HEK293 (cell line): ENCODE results near the gene GARIN5B.

Experiments used
- CTCF ChIA-PET: fragments of 350-600 bp; formaldehyde crosslinking; extraction: SDS; loops from one replicate; lab custom pipeline; 2021; ENCODE audit warnings: antibody characterized with exemption; lab: Yijun Ruan, JAX
- POLR2A ChIA-PET: fragments of 300-600 bp; formaldehyde crosslinking; extraction: SDS; loops from one replicate; lab custom pipeline; 2020; ENCODE audit warnings: antibody characterized with exemption, inconsistent platforms; lab: Yijun Ruan, JAX
- H3K27ac ChIP-seq: fragments of 200-500 bp; sonication (Bioruptor generic); 2 replicates; pipeline ENCODE4 v1.5.1; 2014; ENCODE audit warnings: low read depth, low read length, control low read depth, inconsistent platforms; ENCODE audit errors: extremely low read depth
- H3K36me3 ChIP-seq, 2 experiments: fragments of 200-500 bp in 1 of 2; sonication (Bioruptor generic) in 1 of 2; 1 replicate in 1 of 2; 2 replicates in 1 of 2; pipeline ENCODE4 v1.5.1; 2014 to 2017; ENCODE audit warnings: inconsistent platforms in 2 of 2, low read length in 2 of 2; ENCODE audit not compliant: control insufficient read depth in 2 of 2, insufficient read depth in 1 of 2
- H3K4me1 ChIP-seq: fragments of 200-500 bp; sonication (Bioruptor generic); 2 replicates; pipeline ENCODE4 v1.5.1; 2014; ENCODE audit warnings: mild to moderate bottlenecking, low read length, inconsistent platforms; ENCODE audit not compliant: control insufficient read depth, insufficient read depth
- H3K4me3 ChIP-seq: 2 replicates; pipeline ENCODE4 v1.5.1; 2011; ENCODE audit warnings: low read depth, mild to moderate bottlenecking, control low read depth, low read length, moderate library complexity
- H3K9me3 ChIP-seq: fragments of 200-500 bp; sonication (Bioruptor generic); 2 replicates; pipeline ENCODE4 v1.5.1; 2014; ENCODE audit warnings: low read depth, low read length, inconsistent platforms; ENCODE audit not compliant: control insufficient read depth, insufficient read depth
- EGR2 ChIP-seq: fragments of 450-650 bp; formaldehyde crosslinking; IDR thresholded peaks from 2 replicates; pipeline ENCODE4 v1.5.1; 2016; ENCODE audit warnings: low read depth, missing biosample characterization, missing genetic modification characterization
- IKZF3 ChIP-seq: fragments of 450-650 bp; IDR thresholded peaks from 2 replicates; pipeline ENCODE4 v1.5.0; 2018; ENCODE audit warnings: missing biosample characterization, mild to moderate bottlenecking, missing genetic modification characterization, moderate library complexity
- SCRT2 ChIP-seq: fragments of 450-650 bp; formaldehyde crosslinking; IDR thresholded peaks from 2 replicates; pipeline ENCODE4 v1.5.1; 2016; ENCODE audit warnings: missing biosample characterization, missing genetic modification characterization
- YY1 ChIP-seq: fragments of 450-650 bp; formaldehyde crosslinking; IDR thresholded peaks from 2 replicates; pipeline ENCODE4 v1.5.1; 2018; ENCODE audit warnings: missing biosample characterization, missing genetic modification characterization
- ZBTB17 ChIP-seq: fragments of 450-650 bp; formaldehyde crosslinking; IDR thresholded peaks from 2 replicates; pipeline ENCODE4 v1.5.1; 2016; ENCODE audit warnings: missing biosample characterization, missing genetic modification characterization
- ZFP3 ChIP-seq: fragments of 450-650 bp; formaldehyde crosslinking; IDR thresholded peaks from 2 replicates; pipeline ENCODE4 v1.5.1; 2016; ENCODE audit warnings: low read depth, missing biosample characterization, missing genetic modification characterization
- ZNF112 ChIP-seq: fragments of 450-650 bp; formaldehyde crosslinking; IDR thresholded peaks from 2 replicates; pipeline ENCODE4 v1.5.0; 2017; ENCODE audit warnings: missing biosample characterization, missing genetic modification characterization
- ZNF2 ChIP-seq: fragments of 450-650 bp; formaldehyde crosslinking; IDR thresholded peaks from 2 replicates; pipeline ENCODE4 v1.5.1; 2016; ENCODE audit warnings: missing biosample characterization, missing genetic modification characterization
- ZNF221 ChIP-seq: fragments of 450-650 bp; formaldehyde crosslinking; IDR thresholded peaks from 2 replicates; pipeline ENCODE4 v1.5.1; 2017; ENCODE audit warnings: missing biosample characterization, missing genetic modification characterization, borderline replicate concordance
- ZNF302 ChIP-seq: fragments of 450-650 bp; formaldehyde crosslinking; IDR thresholded peaks from 2 replicates; pipeline ENCODE4 v1.5.1; 2016; ENCODE audit warnings: missing biosample characterization, missing genetic modification characterization, low read depth
- ZNF561 ChIP-seq: fragments of 450-650 bp; IDR thresholded peaks from 2 replicates; pipeline ENCODE4 v1.5.1; 2018; ENCODE audit warnings: missing biosample characterization, missing genetic modification characterization, borderline replicate concordance
- ZNF571 ChIP-seq: fragments of 450-650 bp; formaldehyde crosslinking; IDR thresholded peaks from 2 replicates; pipeline ENCODE4 v1.5.0; 2017; ENCODE audit warnings: missing biosample characterization, missing genetic modification characterization
- ZNF596 ChIP-seq: fragments of 450-650 bp; IDR thresholded peaks from 2 replicates; pipeline ENCODE4 v1.5.0; 2018; ENCODE audit warnings: missing biosample characterization, mild to moderate bottlenecking, missing genetic modification characterization, moderate library complexity
- TF ChIP-seq, protein P1 (sequence below): fragments of 450-650 bp; formaldehyde crosslinking; IDR thresholded peaks from 2 replicates; pipeline ENCODE4 v1.5.1; 2016; ENCODE audit warnings: missing biosample characterization, missing genetic modification characterization
- TF ChIP-seq, protein P2 (sequence below): fragments of 450-650 bp; formaldehyde crosslinking; IDR thresholded peaks from 2 replicates; pipeline ENCODE4 v1.5.1; 2016; ENCODE audit warnings: missing biosample characterization, missing genetic modification characterization
- TF ChIP-seq, protein P3 (sequence below): fragments of 450-650 bp; formaldehyde crosslinking; IDR thresholded peaks from 2 replicates; pipeline ENCODE4 v1.5.1; 2017; ENCODE audit warnings: missing biosample characterization, missing genetic modification characterization
- TF ChIP-seq, protein P4 (sequence below): fragments of 450-650 bp; formaldehyde crosslinking; IDR thresholded peaks from 2 replicates; pipeline ENCODE4 v1.5.1; 2016; ENCODE audit warnings: missing biosample characterization, missing genetic modification characterization, borderline replicate concordance
- TF ChIP-seq, protein P5 (sequence below): fragments of 450-650 bp; formaldehyde crosslinking; IDR thresholded peaks from 2 replicates; pipeline ENCODE4 v1.5.1; 2016; ENCODE audit warnings: missing biosample characterization, missing genetic modification characterization
- TF ChIP-seq, protein P6 (sequence below): fragments of 450-650 bp; formaldehyde crosslinking; IDR thresholded peaks from 2 replicates; pipeline ENCODE4 v1.5.1; 2016; ENCODE audit warnings: missing biosample characterization, missing genetic modification characterization

GARIN5B gene

DNA sequence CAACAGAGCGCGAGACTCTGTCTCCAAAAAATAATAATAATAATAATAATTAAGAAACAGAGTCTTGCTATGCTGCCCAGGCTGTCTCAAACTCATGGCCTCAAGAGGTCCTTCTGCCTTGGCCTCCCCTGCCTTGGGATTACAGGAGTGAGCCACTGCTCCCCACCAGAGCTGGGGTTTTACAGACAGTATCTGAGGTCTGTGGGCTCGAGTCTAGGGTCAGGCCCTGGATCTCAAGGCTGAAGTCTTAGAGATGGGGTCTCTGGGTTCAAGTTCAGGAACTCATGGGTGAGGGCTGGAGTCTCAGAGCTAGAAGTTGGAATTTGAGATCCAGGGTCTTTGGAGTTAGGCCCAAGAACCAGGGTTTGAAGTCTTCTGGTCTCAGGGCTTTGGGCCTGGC, 3.7 kb upstream of the GARIN5B start:
- Histone ChIP-seq H3K27ac (no peak overlapping the region), H3K9me3 (no peaks in the 10 kb centered on the region), H3K36me3 (no peaks in the 10 kb centered on the region), H3K4me3 (no peak overlapping the region), H3K4me1 (peaks cover 5% of the 10 kb centered on the region; the same call in 1 of the 2 replicates)
- TF ChIP-seq ZFP3 (tag by site-specific recombination) (no peak), YY1 (tag by site-specific recombination) (no peak)
- POLR2A ChIA-PET, result interaction anchor here (0.9 to 1.3 kb wide), 2 partner anchors 16 to 27 kb away, joined by 3 to 5 read pairs; partner anchors contain the start of gene KMT5C
- CTCF ChIA-PET, result interaction anchor here (1.2 kb wide), 1 partner anchor 65 kb away, joined by 5 read pairs; no protein-coding TSS in a partner anchor

DNA sequence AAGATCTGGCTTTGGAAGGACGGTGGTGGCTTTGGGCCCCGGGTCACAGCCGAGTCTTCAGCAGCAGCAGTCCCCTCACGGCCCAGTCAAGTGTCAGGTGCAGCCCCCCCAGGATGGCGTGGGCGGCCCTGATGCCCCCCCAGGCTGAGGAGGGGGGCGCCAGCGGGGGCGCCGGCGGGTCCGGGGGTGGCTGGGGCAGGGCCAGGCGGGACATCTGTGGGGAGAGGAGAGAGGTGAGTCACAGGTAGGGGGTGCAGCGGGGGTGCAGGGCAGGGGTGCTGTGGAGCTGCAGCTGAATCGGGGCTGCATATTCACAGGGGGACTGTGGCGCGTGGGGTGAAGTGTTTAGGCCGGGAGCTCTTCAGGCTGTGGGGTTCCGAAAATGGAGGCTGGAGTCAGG, 2.9 kb upstream of the GARIN5B start:
- Histone ChIP-seq H3K9me3 (no peaks in the 10 kb centered on the region), H3K27ac (no peak overlapping the region), H3K36me3 (no peaks in the 10 kb centered on the region), H3K4me1 (peaks cover 5% of the 10 kb centered on the region; the same call in 1 of the 2 replicates), H3K4me3 (no peak overlapping the region)
- CTCF ChIA-PET, result no interaction called here
- POLR2A ChIA-PET, result interaction anchor here (0.9 to 1.3 kb wide), 2 partner anchors 16 to 26 kb away, joined by 3 to 5 read pairs; partner anchors contain the start of gene KMT5C
- peak; percentile 58 for TF ChIP-seq SCRT2 (tag by site-specific recombination)
- no peak for TF ChIP-seq ZNF596 (tag by site-specific recombination)
- no peak for TF ChIP-seq ZNF2
- no peak for TF ChIP-seq ZNF571
- TF ChIP-seq IKZF3 (tag by site-specific recombination), result no peak
- no peak for TF ChIP-seq ZNF221 (tag by site-specific recombination)
- TF ChIP-seq, protein P1, sequence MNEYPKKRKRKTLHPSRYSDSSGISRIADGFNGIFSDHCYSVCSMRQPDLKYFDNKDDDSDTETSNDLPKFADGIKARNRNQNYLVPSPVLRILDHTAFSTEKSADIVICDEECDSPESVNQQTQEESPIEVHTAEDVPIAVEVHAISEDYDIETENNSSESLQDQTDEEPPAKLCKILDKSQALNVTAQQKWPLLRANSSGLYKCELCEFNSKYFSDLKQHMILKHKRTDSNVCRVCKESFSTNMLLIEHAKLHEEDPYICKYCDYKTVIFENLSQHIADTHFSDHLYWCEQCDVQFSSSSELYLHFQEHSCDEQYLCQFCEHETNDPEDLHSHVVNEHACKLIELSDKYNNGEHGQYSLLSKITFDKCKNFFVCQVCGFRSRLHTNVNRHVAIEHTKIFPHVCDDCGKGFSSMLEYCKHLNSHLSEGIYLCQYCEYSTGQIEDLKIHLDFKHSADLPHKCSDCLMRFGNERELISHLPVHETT (tag by site-specific recombination), result no peak
- TF ChIP-seq, protein P2, sequence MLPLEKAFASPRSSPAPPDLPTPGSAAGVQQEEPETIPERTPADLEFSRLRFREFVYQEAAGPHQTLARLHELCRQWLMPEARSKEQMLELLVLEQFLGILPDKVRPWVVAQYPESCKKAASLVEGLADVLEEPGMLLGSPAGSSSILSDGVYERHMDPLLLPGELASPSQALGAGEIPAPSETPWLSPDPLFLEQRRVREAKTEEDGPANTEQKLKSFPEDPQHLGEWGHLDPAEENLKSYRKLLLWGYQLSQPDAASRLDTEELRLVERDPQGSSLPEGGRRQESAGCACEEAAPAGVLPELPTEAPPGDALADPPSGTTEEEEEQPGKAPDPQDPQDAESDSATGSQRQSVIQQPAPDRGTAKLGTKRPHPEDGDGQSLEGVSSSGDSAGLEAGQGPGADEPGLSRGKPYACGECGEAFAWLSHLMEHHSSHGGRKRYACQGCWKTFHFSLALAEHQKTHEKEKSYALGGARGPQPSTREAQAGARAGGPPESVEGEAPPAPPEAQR (tag by site-specific recombination), result no peak
- TF ChIP-seq ZNF561, result no peak
- TF ChIP-seq, protein P3, sequence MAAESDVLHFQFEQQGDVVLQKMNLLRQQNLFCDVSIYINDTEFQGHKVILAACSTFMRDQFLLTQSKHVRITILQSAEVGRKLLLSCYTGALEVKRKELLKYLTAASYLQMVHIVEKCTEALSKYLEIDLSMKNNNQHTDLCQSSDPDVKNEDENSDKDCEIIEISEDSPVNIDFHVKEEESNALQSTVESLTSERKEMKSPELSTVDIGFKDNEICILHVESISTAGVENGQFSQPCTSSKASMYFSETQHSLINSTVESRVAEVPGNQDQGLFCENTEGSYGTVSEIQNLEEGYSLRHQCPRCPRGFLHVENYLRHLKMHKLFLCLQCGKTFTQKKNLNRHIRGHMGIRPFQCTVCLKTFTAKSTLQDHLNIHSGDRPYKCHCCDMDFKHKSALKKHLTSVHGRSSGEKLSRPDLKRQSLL (tag by site-specific recombination), result no peak
- TF ChIP-seq ZNF302 (tag by site-specific recombination), result no peak
- TF ChIP-seq EGR2 (tag by site-specific recombination), result peak; percentile 14; the same call in 1 of the 2 replicates
- TF ChIP-seq, protein P4, sequence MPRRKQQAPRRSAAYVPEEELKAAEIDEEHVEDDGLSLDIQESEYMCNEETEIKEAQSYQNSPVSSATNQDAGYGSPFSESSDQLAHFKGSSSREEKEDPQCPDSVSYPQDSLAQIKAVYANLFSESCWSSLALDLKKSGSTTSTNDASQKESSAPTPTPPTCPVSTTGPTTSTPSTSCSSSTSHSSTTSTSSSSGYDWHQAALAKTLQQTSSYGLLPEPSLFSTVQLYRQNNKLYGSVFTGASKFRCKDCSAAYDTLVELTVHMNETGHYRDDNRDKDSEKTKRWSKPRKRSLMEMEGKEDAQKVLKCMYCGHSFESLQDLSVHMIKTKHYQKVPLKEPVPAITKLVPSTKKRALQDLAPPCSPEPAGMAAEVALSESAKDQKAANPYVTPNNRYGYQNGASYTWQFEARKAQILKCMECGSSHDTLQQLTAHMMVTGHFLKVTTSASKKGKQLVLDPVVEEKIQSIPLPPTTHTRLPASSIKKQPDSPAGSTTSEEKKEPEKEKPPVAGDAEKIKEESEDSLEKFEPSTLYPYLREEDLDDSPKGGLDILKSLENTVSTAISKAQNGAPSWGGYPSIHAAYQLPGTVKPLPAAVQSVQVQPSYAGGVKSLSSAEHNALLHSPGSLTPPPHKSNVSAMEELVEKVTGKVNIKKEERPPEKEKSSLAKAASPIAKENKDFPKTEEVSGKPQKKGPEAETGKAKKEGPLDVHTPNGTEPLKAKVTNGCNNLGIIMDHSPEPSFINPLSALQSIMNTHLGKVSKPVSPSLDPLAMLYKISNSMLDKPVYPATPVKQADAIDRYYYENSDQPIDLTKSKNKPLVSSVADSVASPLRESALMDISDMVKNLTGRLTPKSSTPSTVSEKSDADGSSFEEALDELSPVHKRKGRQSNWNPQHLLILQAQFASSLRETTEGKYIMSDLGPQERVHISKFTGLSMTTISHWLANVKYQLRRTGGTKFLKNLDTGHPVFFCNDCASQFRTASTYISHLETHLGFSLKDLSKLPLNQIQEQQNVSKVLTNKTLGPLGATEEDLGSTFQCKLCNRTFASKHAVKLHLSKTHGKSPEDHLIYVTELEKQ (tag by site-specific recombination), result no peak
- TF ChIP-seq, protein P5, sequence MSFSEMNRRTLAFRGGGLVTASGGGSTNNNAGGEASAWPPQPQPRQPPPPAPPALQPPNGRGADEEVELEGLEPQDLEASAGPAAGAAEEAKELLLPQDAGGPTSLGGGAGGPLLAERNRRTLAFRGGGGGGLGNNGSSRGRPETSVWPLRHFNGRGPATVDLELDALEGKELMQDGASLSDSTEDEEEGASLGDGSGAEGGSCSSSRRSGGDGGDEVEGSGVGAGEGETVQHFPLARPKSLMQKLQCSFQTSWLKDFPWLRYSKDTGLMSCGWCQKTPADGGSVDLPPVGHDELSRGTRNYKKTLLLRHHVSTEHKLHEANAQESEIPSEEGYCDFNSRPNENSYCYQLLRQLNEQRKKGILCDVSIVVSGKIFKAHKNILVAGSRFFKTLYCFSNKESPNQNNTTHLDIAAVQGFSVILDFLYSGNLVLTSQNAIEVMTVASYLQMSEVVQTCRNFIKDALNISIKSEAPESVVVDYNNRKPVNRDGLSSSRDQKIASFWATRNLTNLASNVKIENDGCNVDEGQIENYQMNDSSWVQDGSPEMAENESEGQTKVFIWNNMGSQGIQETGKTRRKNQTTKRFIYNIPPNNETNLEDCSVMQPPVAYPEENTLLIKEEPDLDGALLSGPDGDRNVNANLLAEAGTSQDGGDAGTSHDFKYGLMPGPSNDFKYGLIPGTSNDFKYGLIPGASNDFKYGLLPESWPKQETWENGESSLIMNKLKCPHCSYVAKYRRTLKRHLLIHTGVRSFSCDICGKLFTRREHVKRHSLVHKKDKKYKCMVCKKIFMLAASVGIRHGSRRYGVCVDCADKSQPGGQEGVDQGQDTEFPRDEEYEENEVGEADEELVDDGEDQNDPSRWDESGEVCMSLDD (tag by site-specific recombination), result 0 out of 2 replicates have a peak, but pooled peaks have one; percentile 41
- no peak for TF ChIP-seq ZBTB17 (tag by site-specific recombination)
- TF ChIP-seq ZNF112, result no peak
- TF ChIP-seq, protein P6, sequence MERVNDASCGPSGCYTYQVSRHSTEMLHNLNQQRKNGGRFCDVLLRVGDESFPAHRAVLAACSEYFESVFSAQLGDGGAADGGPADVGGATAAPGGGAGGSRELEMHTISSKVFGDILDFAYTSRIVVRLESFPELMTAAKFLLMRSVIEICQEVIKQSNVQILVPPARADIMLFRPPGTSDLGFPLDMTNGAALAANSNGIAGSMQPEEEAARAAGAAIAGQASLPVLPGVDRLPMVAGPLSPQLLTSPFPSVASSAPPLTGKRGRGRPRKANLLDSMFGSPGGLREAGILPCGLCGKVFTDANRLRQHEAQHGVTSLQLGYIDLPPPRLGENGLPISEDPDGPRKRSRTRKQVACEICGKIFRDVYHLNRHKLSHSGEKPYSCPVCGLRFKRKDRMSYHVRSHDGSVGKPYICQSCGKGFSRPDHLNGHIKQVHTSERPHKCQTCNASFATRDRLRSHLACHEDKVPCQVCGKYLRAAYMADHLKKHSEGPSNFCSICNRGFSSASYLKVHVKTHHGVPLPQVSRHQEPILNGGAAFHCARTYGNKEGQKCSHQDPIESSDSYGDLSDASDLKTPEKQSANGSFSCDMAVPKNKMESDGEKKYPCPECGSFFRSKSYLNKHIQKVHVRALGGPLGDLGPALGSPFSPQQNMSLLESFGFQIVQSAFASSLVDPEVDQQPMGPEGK (tag by site-specific recombination), result 0 out of 2 replicates have a peak, but pooled peaks have one; percentile 34
